Measurements from ENCODE around the gene PAX8.

The PAX8 gene

GRCh38 chr2:113258471-113259147 is 20.1 kb downstream of the PAX8 start:
- no peaks in the 10 kb centered on the region for H3K36me3 ChIP-seq (ENCODE audit: insufficient read depth, low read length)
- H3K4me1 ChIP-seq (ENCODE audit: control insufficient read depth, insufficient read depth, low read length): peaks cover 9% of the 10 kb centered on the region
- H3K9me3 ChIP-seq (replicated peaks; ENCODE audit: low read length): no peaks in the 10 kb centered on the region
- no peak overlapping the region for H3K4me3 ChIP-seq (ENCODE audit: low read length)
- H3K27me3 ChIP-seq (ENCODE audit: control insufficient read depth, insufficient read depth, low read length): peaks cover 5% of the 10 kb centered on the region
- no peak overlapping the region for H3K4me2 ChIP-seq (ENCODE audit: low read length)
- H3K9ac ChIP-seq (ENCODE audit: low read depth, low read length): no peak overlapping the region

DNA sequence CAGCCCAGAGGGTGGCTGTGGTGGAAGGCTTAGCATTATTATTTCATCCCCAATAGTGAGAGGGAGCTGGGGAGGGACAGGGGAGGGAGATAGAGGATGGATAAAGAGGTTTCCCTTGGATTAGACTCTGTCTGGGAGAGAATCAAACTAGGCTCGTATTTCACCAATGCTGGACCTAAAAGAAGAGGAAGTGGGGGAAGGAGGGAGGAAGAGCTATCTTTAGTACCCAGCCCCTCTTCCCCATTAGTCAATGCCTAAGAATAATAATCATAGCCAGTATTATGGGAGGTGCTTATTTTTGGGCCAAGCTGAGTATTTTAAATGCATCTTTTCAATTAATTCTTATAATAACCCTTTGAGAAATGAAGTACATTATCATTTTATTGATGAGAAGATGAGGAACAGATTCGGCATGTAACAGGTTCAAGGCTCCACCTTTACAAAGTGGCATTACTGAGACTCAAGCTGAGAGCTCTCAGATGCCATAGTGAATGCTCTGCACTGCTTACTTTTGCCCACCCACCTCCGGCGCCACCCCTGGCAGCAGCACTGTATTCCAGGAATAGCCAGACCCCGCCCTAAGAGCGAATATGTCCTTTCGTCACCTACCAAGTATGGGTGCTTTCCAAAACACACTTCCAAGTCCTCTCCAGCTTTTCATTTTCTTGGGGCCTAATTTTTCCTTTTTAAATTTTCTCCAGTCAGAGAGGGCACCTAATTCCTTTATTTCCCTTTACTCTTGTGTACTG is 21.0 kb downstream of the PAX8 start:
- no peak overlapping the region for H3K9ac ChIP-seq (ENCODE audit: low read depth, low read length)
- no peaks in the 10 kb centered on the region for H3K36me3 ChIP-seq (ENCODE audit: insufficient read depth, low read length)
- H3K27me3 ChIP-seq (ENCODE audit: control insufficient read depth, insufficient read depth, low read length): no peaks in the 10 kb centered on the region
- no peak overlapping the region for H3K4me3 ChIP-seq (ENCODE audit: low read length)
- peaks cover 9% of the 10 kb centered on the region for H3K4me1 ChIP-seq (ENCODE audit: control insufficient read depth, insufficient read depth, low read length)
- no peaks in the 10 kb centered on the region for H3K9me3 ChIP-seq (replicated peaks; ENCODE audit: low read length)
- peak overlapping the region; percentile 26 for H3K4me2 ChIP-seq (ENCODE audit: low read length)

GRCh38 chr2:113255140-113256070 is 23.3 kb downstream of the PAX8 start:
- Histone ChIP-seq H3K9me3 (replicated peaks; ENCODE audit: low read length) (no peaks in the 10 kb centered on the region), H3K27me3 (ENCODE audit: control insufficient read depth, insufficient read depth, low read length) (no peaks in the 10 kb centered on the region), H3K36me3 (ENCODE audit: insufficient read depth, low read length) (no peaks in the 10 kb centered on the region), H3K4me1 (ENCODE audit: control insufficient read depth, insufficient read depth, low read length) (peaks cover 9% of the 10 kb centered on the region), H3K9ac (ENCODE audit: low read depth, low read length) (no peak overlapping the region), H3K4me2 (ENCODE audit: low read length) (no peak overlapping the region), H3K4me3 (ENCODE audit: low read length) (no peak overlapping the region)

DNA sequence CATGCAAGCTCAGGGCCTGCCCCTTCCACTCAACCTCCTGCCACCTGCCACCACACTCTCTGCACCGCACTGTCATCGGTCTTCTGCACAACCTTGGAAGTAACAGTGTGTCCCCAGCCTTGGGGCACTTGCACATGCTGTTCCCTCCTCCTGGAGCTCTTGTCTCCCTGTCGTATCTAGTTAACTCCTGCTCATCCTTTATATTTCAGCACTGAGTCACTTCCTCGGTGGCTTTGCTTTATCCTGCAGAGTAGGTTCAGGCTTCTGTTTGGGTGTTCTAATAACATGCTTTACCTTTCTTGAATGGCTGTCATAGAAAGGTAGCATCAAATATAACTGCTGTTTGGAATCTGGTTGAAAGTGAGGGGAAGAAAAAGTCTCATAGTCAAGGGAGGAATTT is 25.3 kb downstream of the PAX8 start:
- Histone ChIP-seq H3K9me3 (replicated peaks; ENCODE audit: low read length) (no peaks in the 10 kb centered on the region), H3K9ac (ENCODE audit: low read depth, low read length) (no peak overlapping the region), H3K4me1 (ENCODE audit: control insufficient read depth, insufficient read depth, low read length) (peaks cover 12% of the 10 kb centered on the region), H3K4me3 (ENCODE audit: low read length) (no peak overlapping the region), H3K27me3 (ENCODE audit: control insufficient read depth, insufficient read depth, low read length) (no peaks in the 10 kb centered on the region), H3K36me3 (ENCODE audit: insufficient read depth, low read length) (no peaks in the 10 kb centered on the region), H3K4me2 (ENCODE audit: low read length) (no peak overlapping the region)

DNA sequence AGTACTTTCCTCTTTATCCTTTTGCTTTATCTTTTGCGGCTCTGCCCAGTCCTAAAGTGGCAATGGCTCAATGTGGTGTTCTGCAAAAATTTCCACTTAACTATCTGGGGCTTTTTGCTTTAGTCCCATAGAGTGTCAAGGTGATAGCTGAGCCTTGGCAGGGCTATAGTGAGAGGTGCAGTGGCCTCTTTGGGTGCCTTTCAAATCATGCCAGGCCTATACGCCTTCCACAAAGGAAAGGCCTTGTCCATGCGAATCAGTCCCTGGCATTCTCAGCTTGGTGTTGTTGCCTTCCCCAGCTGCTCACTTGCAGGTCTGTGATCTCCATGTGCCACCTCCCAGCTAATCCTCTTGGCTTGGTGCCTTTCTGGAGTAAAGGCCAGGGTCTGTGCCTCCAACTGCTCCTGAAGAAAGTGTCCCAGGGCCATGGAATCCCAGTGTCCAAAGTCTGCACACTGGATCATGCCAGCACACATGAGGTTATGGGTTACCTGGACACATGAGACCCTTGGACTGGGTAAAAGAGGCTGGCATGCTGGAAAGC is 26.6 kb downstream of the PAX8 start:
- no peak overlapping the region for H3K4me3 ChIP-seq (ENCODE audit: low read length)
- H3K4me1 ChIP-seq (ENCODE audit: control insufficient read depth, insufficient read depth, low read length): peaks cover 3% of the 10 kb centered on the region
- H3K9ac ChIP-seq (ENCODE audit: low read depth, low read length): no peak overlapping the region
- H3K4me2 ChIP-seq (ENCODE audit: low read length): no peak overlapping the region
- no peaks in the 10 kb centered on the region for H3K9me3 ChIP-seq (replicated peaks; ENCODE audit: low read length)
- H3K36me3 ChIP-seq (ENCODE audit: insufficient read depth, low read length): no peaks in the 10 kb centered on the region
- no peaks in the 10 kb centered on the region for H3K27me3 ChIP-seq (ENCODE audit: control insufficient read depth, insufficient read depth, low read length)

- no peak overlapping the region for H3K4me3 ChIP-seq (ENCODE audit: low read length)
- H3K36me3 ChIP-seq (ENCODE audit: insufficient read depth, low read length): no peaks in the 10 kb centered on the region
Observed at GRCh38 chr2:113251118-113251517, 27.6 kb downstream of the PAX8 start.

DNA sequence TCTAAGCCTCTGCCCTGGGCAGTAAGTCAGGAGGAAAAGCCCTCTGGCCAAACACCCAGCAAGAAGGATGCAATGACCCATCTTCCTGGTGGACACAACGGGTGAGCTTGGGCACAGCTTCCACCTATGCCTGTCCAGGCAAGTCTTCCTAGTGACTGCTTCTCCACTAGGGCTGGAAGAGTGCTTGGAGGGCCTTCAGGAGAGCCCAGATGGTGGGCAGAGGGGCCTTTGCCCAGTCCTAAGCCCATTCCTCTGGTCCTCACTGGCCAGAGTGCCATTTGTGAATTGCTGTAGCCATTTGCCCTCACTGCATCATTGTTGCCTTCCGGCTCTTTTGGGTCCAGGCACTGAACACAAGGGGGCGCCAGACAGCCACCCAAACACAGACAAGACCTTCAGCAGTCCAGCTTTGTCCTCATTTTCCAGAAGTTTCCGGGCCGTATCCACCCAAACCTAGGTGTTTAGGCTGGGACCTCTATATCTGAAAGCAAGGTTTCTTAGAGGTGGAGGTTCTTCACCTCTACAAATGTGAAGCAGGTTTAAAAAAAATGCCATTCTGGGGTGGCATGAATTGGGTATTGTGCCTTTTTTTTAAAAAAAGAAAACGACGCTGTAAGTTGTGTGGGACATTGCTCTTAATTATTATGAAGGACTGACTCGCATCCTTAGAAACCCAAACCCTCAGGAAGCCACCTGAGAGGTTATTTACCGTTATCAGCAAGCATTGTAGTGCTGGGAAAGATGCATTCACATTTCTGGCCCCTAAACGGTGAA is 29.5 kb downstream of the PAX8 start:
- peaks cover 3% of the 10 kb centered on the region for H3K4me1 ChIP-seq (ENCODE audit: control insufficient read depth, insufficient read depth, low read length)
- no peak overlapping the region for H3K4me2 ChIP-seq (ENCODE audit: low read length)
- H3K27me3 ChIP-seq (ENCODE audit: control insufficient read depth, insufficient read depth, low read length): no peaks in the 10 kb centered on the region
- H3K4me3 ChIP-seq (ENCODE audit: low read length): no peak overlapping the region
- H3K9me3 ChIP-seq (replicated peaks; ENCODE audit: low read length): no peaks in the 10 kb centered on the region
- no peaks in the 10 kb centered on the region for H3K36me3 ChIP-seq (ENCODE audit: insufficient read depth, low read length)
- peak overlapping the region; percentile 29 for H3K9ac ChIP-seq (ENCODE audit: low read depth, low read length)

More at GRCh38 chr2:113251118-113251517, 27.6 kb downstream of the PAX8 start:
- Histone ChIP-seq H3K27me3 (ENCODE audit: control insufficient read depth, insufficient read depth, low read length) (no peaks in the 10 kb centered on the region), H3K9ac (ENCODE audit: low read depth, low read length) (no peak overlapping the region), H3K4me1 (ENCODE audit: control insufficient read depth, insufficient read depth, low read length) (peaks cover 3% of the 10 kb centered on the region), H3K4me2 (ENCODE audit: low read length) (no peak overlapping the region), H3K9me3 (replicated peaks; ENCODE audit: low read length) (no peaks in the 10 kb centered on the region)

DNA sequence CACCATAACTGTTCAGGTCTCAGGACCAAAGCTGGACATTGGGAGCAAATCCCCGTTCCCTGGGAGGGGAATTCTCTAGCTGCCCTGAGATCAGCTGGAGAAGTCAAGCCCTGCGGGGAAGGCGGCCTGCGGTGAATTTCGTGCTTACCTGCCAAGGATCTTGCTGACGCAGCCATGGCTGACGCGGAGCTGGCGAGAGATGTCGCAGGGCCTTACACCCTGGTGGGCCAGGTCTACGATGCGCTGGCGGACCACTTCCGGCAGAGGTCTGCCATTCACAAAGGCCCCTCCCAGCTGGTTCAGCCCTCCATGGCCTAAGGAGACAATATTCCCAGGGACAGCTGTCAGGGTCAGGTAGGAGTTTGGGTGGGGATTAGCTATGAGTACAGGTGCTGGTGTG is 32.1 kb downstream of the PAX8 start:
- H3K9ac ChIP-seq (ENCODE audit: low read depth, low read length): no peak overlapping the region
- H3K36me3 ChIP-seq (ENCODE audit: insufficient read depth, low read length): no peaks in the 10 kb centered on the region
- no peak overlapping the region for H3K4me3 ChIP-seq (ENCODE audit: low read length)
- no peaks in the 10 kb centered on the region for H3K9me3 ChIP-seq (replicated peaks; ENCODE audit: low read length)
- H3K4me1 ChIP-seq (ENCODE audit: control insufficient read depth, insufficient read depth, low read length): peaks cover 11% of the 10 kb centered on the region
- H3K4me2 ChIP-seq (ENCODE audit: low read length): no peak overlapping the region
- no peaks in the 10 kb centered on the region for H3K27me3 ChIP-seq (ENCODE audit: control insufficient read depth, insufficient read depth, low read length)

DNA sequence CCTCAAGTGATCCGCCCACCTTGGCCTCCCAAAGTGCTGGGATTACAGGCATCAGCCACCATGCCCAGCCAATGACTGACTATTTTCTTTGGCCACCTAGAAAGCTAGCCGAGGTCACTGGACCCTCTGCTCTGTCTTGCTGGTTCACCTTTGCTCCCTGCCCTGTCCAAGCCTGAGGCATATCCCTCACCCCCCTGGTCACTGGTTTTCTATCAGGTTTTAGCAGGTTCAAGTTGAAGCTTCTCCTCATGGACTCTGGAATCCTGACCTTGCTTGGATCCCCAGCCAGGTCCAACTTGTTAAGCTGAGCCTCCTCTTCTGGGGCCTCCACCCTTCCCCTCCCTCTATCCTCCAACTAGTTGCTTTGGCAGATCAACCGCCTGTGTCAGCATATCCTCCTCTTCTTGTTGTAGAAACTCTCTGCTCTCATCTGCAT is 33.4 kb downstream of the PAX8 start:
- Histone ChIP-seq H3K4me1 (ENCODE audit: control insufficient read depth, insufficient read depth, low read length) (peaks cover 21% of the 10 kb centered on the region), H3K9ac (ENCODE audit: low read depth, low read length) (no peak overlapping the region), H3K36me3 (ENCODE audit: insufficient read depth, low read length) (no peaks in the 10 kb centered on the region), H3K4me2 (ENCODE audit: low read length) (no peak overlapping the region), H3K9me3 (replicated peaks; ENCODE audit: low read length) (no peaks in the 10 kb centered on the region), H3K4me3 (ENCODE audit: low read length) (no peak overlapping the region), H3K27me3 (ENCODE audit: control insufficient read depth, insufficient read depth, low read length) (no peaks in the 10 kb centered on the region)

DNA sequence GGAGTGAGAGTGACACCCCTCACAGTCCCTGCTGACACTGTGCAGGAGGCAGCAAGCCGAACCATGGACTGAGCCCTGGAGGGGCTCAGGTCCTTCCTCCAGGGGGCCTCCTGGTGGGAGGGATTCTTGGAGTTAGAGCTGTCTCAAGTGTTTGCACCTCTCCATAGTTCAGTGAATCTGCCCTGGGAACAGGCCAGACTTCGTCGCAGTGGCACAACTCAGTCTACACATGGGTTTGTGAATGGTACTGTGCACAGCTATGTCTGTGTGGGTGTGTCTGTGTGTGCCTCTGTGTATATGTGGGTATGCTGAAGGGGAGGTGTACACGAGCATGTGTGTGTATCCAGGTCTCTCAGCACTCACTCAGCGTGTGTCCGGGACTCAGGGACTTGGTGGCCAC is 36.4 kb downstream of the PAX8 start:
- no peaks in the 10 kb centered on the region for H3K36me3 ChIP-seq (ENCODE audit: insufficient read depth, low read length)
- no peak overlapping the region for H3K4me3 ChIP-seq (ENCODE audit: low read length)
- H3K9me3 ChIP-seq (replicated peaks; ENCODE audit: low read length): no peaks in the 10 kb centered on the region
- H3K9ac ChIP-seq (ENCODE audit: low read depth, low read length): no peak overlapping the region
- H3K4me1 ChIP-seq (ENCODE audit: control insufficient read depth, insufficient read depth, low read length): peaks cover 29% of the 10 kb centered on the region
- no peak overlapping the region for H3K4me2 ChIP-seq (ENCODE audit: low read length)
- no peaks in the 10 kb centered on the region for H3K27me3 ChIP-seq (ENCODE audit: control insufficient read depth, insufficient read depth, low read length)
